ENCODE measurements around the gene NSD1. TPM values are rescaled to one million over a fixed set of nuclear protein-coding genes. Genes with fewer than 3 reads are reported as not detected.

NSD1 gene
- total RNA-seq, 3 donors from 2014 or later = 59.3 to 103 (median 69.7) TPM

- Histone ChIP-seq H3K9me3 (no peaks in the 10 kb centered on the region), H3K36me3 (ENCODE audit: low read depth) (no peaks in the 10 kb centered on the region), H3K4me1 (ENCODE audit: low read depth) (no peaks in the 10 kb centered on the region), H3K4me3 (no peak overlapping the region)
- intact Hi-C loops (cut with DNase I, micrococcal nuclease) = no loop called here
- DNase-seq (peak in 1 of 3 donors; percentile 12), ATAC-seq (peak; percentile 85)
- no peak for TF ChIP-seq CTCF (IDR thresholded peaks at IDR 0.05)
Observed at GRCh38 chr5:177154003-177154643, 20.6 kb downstream of the NSD1 start.

GRCh38 chr5:177162379-177162778, 28.8 kb downstream of the NSD1 start:
- Histone ChIP-seq H3K4me3 (no peak overlapping the region), H3K4me1 (ENCODE audit: low read depth) (no peaks in the 10 kb centered on the region), H3K36me3 (ENCODE audit: low read depth) (no peaks in the 10 kb centered on the region), H3K9me3 (no peaks in the 10 kb centered on the region)
- TF ChIP-seq CTCF (IDR thresholded peaks at IDR 0.05) = no peak
- intact Hi-C loops (cut with DNase I, micrococcal nuclease) = no loop called here
- DNase-seq = no peak
- no peak for ATAC-seq

GRCh38 chr5:177163500-177163899, 29.9 kb downstream of the NSD1 start:
- no peak overlapping the region for H3K4me3 ChIP-seq
- no peak for TF ChIP-seq CTCF (IDR thresholded peaks at IDR 0.05)
- no peaks in the 10 kb centered on the region for H3K4me1 ChIP-seq (ENCODE audit: low read depth)
- no peaks in the 10 kb centered on the region for H3K9me3 ChIP-seq
- no peaks in the 10 kb centered on the region for H3K36me3 ChIP-seq (ENCODE audit: low read depth)
- DNase-seq = no peak
- intact Hi-C loops (cut with DNase I, micrococcal nuclease) = no loop called here
- ATAC-seq = no peak

- peaks cover 5% of the 10 kb centered on the region for H3K4me1 ChIP-seq (ENCODE audit: low read depth)
- H3K36me3 ChIP-seq (ENCODE audit: low read depth) = no peaks in the 10 kb centered on the region
- no peak overlapping the region for H3K4me3 ChIP-seq
- ATAC-seq (no peak), DNase-seq (no peak)
- no peak for TF ChIP-seq CTCF (IDR thresholded peaks at IDR 0.05)
- intact Hi-C loops (cut with DNase I, micrococcal nuclease) = no loop called here
- no peaks in the 10 kb centered on the region for H3K9me3 ChIP-seq
Observed at GRCh38 chr5:177169271-177169670, 35.7 kb downstream of the NSD1 start.

GRCh38 chr5:177171961-177172360, 38.4 kb downstream of the NSD1 start:
- no peak for ATAC-seq
- no peak for DNase-seq
- no peaks in the 10 kb centered on the region for H3K36me3 ChIP-seq (ENCODE audit: low read depth)
- H3K9me3 ChIP-seq = no peaks in the 10 kb centered on the region
- no peak overlapping the region for H3K4me3 ChIP-seq
- no peak for TF ChIP-seq CTCF (IDR thresholded peaks at IDR 0.05)
- peaks cover 5% of the 10 kb centered on the region for H3K4me1 ChIP-seq (ENCODE audit: low read depth)
- intact Hi-C loops (cut with DNase I, micrococcal nuclease) = no loop called here

- TF ChIP-seq CTCF (IDR thresholded peaks at IDR 0.05) = no peak
- H3K4me1 ChIP-seq (ENCODE audit: low read depth) = peaks cover 5% of the 10 kb centered on the region
- no peaks in the 10 kb centered on the region for H3K36me3 ChIP-seq (ENCODE audit: low read depth)
- H3K9me3 ChIP-seq = no peaks in the 10 kb centered on the region
- H3K4me3 ChIP-seq = no peak overlapping the region
- no peak for DNase-seq
- ATAC-seq = no peak
- intact Hi-C loops (cut with DNase I, micrococcal nuclease) = no loop called here
Observed at GRCh38 chr5:177175336-177175735, 41.8 kb downstream of the NSD1 start.
